ENCODE data around the gene ABTB2. TPM values are rescaled to one million over a fixed set of nuclear protein-coding genes. Genes with fewer than 3 reads are reported as not detected.

ABTB2 gene
- polyA plus RNA-seq, 1 donor from 2014 or later: 0.68 TPM

GRCh38 chr11:34175284-34176019, 182.4 kb downstream of the ABTB2 start:
- Histone ChIP-seq H3K4me3 (ENCODE audit: low read length) (no peak overlapping the region), H3F3A (ENCODE audit: insufficient read depth, low read length, poor library complexity, severe bottlenecking) (no peaks in the 10 kb centered on the region), H2AFZ (ENCODE audit: low read depth, low read length) (no peak overlapping the region), H3K79me2 (replicated peaks; ENCODE audit: insufficient read depth, low read length) (no peaks in the 10 kb centered on the region), H3K27ac (ENCODE audit: low read length) (no peak overlapping the region), H3K4me2 (ENCODE audit: low read length) (no peak overlapping the region), H3K9me3 (ENCODE audit: low read length) (no peaks in the 10 kb centered on the region), H4K20me1 (ENCODE audit: insufficient read depth) (no peaks in the 10 kb centered on the region), H3K9ac (ENCODE audit: low read length) (no peak overlapping the region), H3K36me3 (ENCODE audit: insufficient read depth, low read length) (no peaks in the 10 kb centered on the region), H3K27me3 (ENCODE audit: insufficient read depth, low read depth, low read length) (no peaks in the 10 kb centered on the region), H3K9me2 (ENCODE audit: insufficient read depth, low read length) (no peaks in the 10 kb centered on the region)
- TF ChIP-seq POLR2AphosphoS5 (IDR thresholded peaks at IDR 0.05): no peak
- TF ChIP-seq, protein P1, sequence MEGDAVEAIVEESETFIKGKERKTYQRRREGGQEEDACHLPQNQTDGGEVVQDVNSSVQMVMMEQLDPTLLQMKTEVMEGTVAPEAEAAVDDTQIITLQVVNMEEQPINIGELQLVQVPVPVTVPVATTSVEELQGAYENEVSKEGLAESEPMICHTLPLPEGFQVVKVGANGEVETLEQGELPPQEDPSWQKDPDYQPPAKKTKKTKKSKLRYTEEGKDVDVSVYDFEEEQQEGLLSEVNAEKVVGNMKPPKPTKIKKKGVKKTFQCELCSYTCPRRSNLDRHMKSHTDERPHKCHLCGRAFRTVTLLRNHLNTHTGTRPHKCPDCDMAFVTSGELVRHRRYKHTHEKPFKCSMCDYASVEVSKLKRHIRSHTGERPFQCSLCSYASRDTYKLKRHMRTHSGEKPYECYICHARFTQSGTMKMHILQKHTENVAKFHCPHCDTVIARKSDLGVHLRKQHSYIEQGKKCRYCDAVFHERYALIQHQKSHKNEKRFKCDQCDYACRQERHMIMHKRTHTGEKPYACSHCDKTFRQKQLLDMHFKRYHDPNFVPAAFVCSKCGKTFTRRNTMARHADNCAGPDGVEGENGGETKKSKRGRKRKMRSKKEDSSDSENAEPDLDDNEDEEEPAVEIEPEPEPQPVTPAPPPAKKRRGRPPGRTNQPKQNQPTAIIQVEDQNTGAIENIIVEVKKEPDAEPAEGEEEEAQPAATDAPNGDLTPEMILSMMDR (IDR thresholded peaks at IDR 0.05; ENCODE audit: poor library complexity, severe bottlenecking): no peak
- TF ChIP-seq REST (IDR thresholded peaks at IDR 0.05; ENCODE audit: borderline replicate concordance): no peak
- TF ChIP-seq SMC3 (conservative IDR thresholded peaks at IDR 0.05; ENCODE audit: poor library complexity): no peak
- TF ChIP-seq EP300 (conservative IDR thresholded peaks at IDR 0.05; ENCODE audit: poor library complexity, severe bottlenecking): no peak
- TF ChIP-seq TAF1 (IDR thresholded peaks at IDR 0.05; ENCODE audit: low read depth): no peak
- no peak for TF ChIP-seq RAD21 (conservative IDR thresholded peaks at IDR 0.05)
- no peak for TF ChIP-seq EZH2 (IDR thresholded peaks at IDR 0.05; ENCODE audit: borderline replicate concordance, insufficient read depth, low read length, poor library complexity, severe bottlenecking)
- TF ChIP-seq MXI1 (conservative IDR thresholded peaks at IDR 0.05; ENCODE audit: poor library complexity, severe bottlenecking): no peak

GRCh38 chr11:34174412-34175041, 183.3 kb downstream of the ABTB2 start:
- no peaks in the 10 kb centered on the region for H3K9me2 ChIP-seq (ENCODE audit: insufficient read depth, low read length)

More at GRCh38 chr11:34174412-34175041, 183.3 kb downstream of the ABTB2 start:
- Histone ChIP-seq H3K9ac (ENCODE audit: low read length) (no peak overlapping the region), H3K79me2 (replicated peaks; ENCODE audit: insufficient read depth, low read length) (no peaks in the 10 kb centered on the region), H3K9me3 (ENCODE audit: low read length) (no peaks in the 10 kb centered on the region), H3K4me2 (ENCODE audit: low read length) (no peak overlapping the region), H3K4me3 (ENCODE audit: low read length) (peak overlapping the region; percentile 53), H3K27ac (ENCODE audit: low read length) (no peak overlapping the region), H3K27me3 (ENCODE audit: insufficient read depth, low read depth, low read length) (no peaks in the 10 kb centered on the region), H3F3A (ENCODE audit: insufficient read depth, low read length, poor library complexity, severe bottlenecking) (no peaks in the 10 kb centered on the region), H3K36me3 (ENCODE audit: insufficient read depth, low read length) (no peaks in the 10 kb centered on the region), H4K20me1 (ENCODE audit: insufficient read depth) (no peaks in the 10 kb centered on the region), H2AFZ (ENCODE audit: low read depth, low read length) (no peak overlapping the region)
- TF ChIP-seq SMC3 (conservative IDR thresholded peaks at IDR 0.05; ENCODE audit: poor library complexity) (peak; percentile 94), RAD21 (conservative IDR thresholded peaks at IDR 0.05) (peak; percentile 87), TAF1 (IDR thresholded peaks at IDR 0.05; ENCODE audit: low read depth) (no peak), EZH2 (IDR thresholded peaks at IDR 0.05; ENCODE audit: borderline replicate concordance, insufficient read depth, low read length, poor library complexity, severe bottlenecking) (no peak), MXI1 (conservative IDR thresholded peaks at IDR 0.05; ENCODE audit: poor library complexity, severe bottlenecking) (no peak), REST (IDR thresholded peaks at IDR 0.05; ENCODE audit: borderline replicate concordance) (no peak)
- TF ChIP-seq, protein P1 (IDR thresholded peaks at IDR 0.05; ENCODE audit: poor library complexity, severe bottlenecking): peak; percentile 81

Measured in neural cell (in vitro differentiated cells).